ENCODE data around the gene BRICD5. TPM values are rescaled to one million over a fixed set of nuclear protein-coding genes. Genes with fewer than 3 reads are reported as not detected.

BRICD5 gene
- total and polyA plus RNA-seq, 9 donors: 3.9 to 11.0 (median 6.6) TPM

DNA sequence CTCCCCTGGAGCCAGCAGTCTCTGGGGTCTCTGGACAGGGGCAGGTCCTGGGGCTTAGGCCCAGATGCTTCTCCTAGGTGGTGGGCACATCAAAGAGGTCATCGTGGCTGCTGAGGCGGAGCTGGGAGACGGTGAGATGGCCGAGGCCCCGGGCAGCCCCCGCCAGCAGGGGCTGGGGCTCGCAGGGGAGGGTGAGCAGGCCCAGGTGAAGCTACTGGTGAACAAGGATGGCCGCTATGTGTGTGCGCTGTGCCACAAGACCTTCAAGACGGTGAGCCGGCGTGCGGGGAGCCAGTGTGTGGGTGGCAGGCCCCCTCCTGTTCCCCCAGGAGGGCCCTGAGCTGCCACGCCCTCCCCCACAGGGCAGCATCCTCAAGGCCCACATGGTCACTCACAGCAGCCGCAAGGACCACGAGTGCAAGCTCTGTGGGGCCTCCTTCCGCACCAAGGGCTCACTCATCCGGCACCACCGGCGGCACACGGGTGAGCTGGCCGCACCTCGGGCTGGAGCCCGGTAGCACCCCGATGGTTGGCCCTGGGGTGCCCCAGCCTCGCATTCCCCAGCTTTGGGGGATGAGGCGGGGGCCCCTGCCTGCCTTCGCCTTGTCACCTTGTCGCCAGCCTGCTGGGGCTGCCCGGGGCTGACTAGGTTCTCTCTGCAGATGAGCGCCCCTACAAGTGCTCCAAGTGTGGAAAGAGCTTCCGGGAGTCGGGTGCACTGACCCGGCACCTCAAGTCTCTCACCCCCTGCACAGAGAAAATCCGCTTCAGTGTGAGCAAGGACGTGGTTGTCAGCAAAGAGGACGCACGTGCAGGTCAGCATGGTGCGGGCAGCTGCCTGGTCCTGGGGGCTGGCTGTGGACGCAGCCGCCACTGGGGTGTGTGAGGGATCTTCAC lies 21.7 kb upstream of the BRICD5 start:
- H3K9me3 ChIP-seq (replicated peaks; ENCODE audit: control insufficient read depth, low read depth, low read length): no peaks in the 10 kb centered on the region
- H3K4me1 ChIP-seq (ENCODE audit: control insufficient read depth, insufficient read depth, low read length): peaks cover 15% of the 10 kb centered on the region
- H3K27me3 ChIP-seq (ENCODE audit: control insufficient read depth, insufficient read depth, low read length): peaks cover 23% of the 10 kb centered on the region
- WGBS (ENCODE audit: insufficient coverage): 89% methylated on average over 31 of the region's 41 CpGs
- no peak for DNase-seq
- peaks cover 81% of the 10 kb centered on the region for H3K36me3 ChIP-seq (ENCODE audit: control insufficient read depth, insufficient read depth, low read length)
- H3K27ac ChIP-seq (ENCODE audit: low read length): no peak overlapping the region
- H3K4me3 ChIP-seq (ENCODE audit: low read length): no peak overlapping the region

DNA sequence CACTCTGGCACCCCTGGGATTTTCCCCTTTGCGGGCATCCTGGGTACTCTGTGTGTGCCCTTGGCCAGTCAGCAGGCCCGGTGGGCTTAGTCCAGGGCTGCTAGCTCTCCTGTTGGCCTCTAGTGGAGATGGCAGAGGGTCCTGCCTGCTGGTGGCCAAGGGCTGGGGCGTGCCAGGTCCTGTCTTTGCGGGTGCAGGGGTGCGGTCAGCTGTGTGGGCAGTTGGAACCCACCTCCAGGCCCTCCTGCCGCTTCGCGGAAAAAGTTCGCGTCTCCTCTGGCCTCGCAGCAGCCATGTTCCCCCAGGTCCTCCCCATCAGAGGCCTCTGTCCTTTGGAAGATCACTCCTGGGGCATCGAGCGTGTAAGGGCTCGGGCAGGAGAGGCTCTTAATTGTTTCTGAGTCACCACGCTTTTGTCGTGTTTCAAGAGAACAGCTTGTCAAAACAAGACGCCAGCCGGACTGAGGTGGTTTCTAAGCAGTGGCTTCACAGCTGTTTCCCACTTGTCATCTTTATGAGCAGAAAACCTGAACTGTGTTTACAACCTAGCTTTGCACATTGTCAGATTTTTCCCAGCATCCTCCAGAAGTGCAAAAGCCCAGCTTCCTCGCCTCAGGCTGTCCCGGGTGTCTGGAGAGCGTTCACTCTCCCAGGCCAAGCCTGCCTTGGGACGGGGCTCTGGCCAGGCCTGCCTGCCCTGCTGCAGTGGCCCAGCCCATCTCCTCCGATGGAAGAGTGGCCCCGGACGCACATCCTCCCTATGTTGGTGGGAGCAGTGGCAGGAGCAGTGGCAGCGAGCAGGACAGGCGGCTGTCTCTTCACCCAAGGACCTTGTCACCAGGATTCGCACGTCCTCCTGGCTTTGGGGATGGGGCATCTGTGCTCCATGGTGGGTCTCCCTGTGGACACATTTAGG lies 20.6 kb upstream of the BRICD5 start:
- peaks cover 87% of the 10 kb centered on the region for H3K36me3 ChIP-seq (ENCODE audit: control insufficient read depth, insufficient read depth, low read length)
- no peak overlapping the region for H3K27ac ChIP-seq (ENCODE audit: low read length)
- no peak overlapping the region for H3K4me3 ChIP-seq (ENCODE audit: low read length)
- H3K9me3 ChIP-seq (replicated peaks; ENCODE audit: control insufficient read depth, low read depth, low read length): no peaks in the 10 kb centered on the region
- H3K27me3 ChIP-seq (ENCODE audit: control insufficient read depth, insufficient read depth, low read length): peaks cover 12% of the 10 kb centered on the region
- 79% methylated on average over 29 of the region's 29 CpGs for WGBS (ENCODE audit: insufficient coverage)
- H3K4me1 ChIP-seq (ENCODE audit: control insufficient read depth, insufficient read depth, low read length): peaks cover 5% of the 10 kb centered on the region
- no peak for DNase-seq

GRCh38 chr16:2230376-2230775 lies 19.7 kb upstream of the BRICD5 start:
- Histone ChIP-seq H3K36me3 (ENCODE audit: control insufficient read depth, insufficient read depth, low read length) (peaks cover 83% of the 10 kb centered on the region), H3K4me1 (ENCODE audit: control insufficient read depth, insufficient read depth, low read length) (no peaks in the 10 kb centered on the region), H3K4me3 (ENCODE audit: low read length) (no peak overlapping the region), H3K27ac (ENCODE audit: low read length) (no peak overlapping the region), H3K27me3 (ENCODE audit: control insufficient read depth, insufficient read depth, low read length) (peaks cover 3% of the 10 kb centered on the region), H3K9me3 (replicated peaks; ENCODE audit: control insufficient read depth, low read depth, low read length) (no peaks in the 10 kb centered on the region)
- no peak for DNase-seq
- 84% methylated on average over 10 of the region's 13 CpGs for WGBS (ENCODE audit: insufficient coverage)

DNA sequence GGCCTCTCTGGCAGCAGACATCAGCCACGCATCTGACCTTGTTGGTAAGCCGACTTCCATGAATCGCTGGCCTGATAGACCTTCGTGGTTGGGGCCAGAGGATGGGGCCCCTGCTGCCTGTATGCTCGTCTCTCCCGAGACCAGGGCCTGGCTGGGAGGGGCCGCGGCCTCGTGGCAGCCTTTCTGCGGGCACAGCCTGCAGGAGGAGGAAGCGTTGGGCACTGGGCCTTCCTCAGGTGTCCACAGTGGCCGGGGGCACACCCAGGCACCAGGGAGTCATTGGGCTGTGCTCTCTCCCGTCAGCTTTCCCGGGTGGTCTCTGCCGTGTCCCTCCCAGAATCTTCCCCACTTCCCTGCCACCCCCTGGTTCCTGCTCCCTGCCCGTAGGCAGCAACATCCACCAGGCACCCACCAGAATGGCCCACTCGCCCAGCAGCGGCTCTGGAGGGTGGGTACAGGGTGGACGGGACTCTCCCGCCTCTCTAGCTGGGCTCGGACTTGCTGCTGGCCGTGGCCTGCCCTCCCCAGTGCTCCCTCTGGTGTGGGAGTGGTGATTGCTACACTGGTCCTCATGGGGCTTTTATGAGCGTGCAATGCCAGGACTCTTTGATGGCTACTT lies 19.1 kb upstream of the BRICD5 start:
- Histone ChIP-seq H3K27me3 (ENCODE audit: control insufficient read depth, insufficient read depth, low read length) (no peaks in the 10 kb centered on the region), H3K9me3 (replicated peaks; ENCODE audit: control insufficient read depth, low read depth, low read length) (no peaks in the 10 kb centered on the region), H3K36me3 (ENCODE audit: control insufficient read depth, insufficient read depth, low read length) (peaks cover 77% of the 10 kb centered on the region), H3K4me1 (ENCODE audit: control insufficient read depth, insufficient read depth, low read length) (peaks cover 4% of the 10 kb centered on the region), H3K4me3 (ENCODE audit: low read length) (no peak overlapping the region), H3K27ac (ENCODE audit: low read length) (no peak overlapping the region)
- DNase-seq: no peak
- 82% methylated on average over 21 of the region's 23 CpGs for WGBS (ENCODE audit: insufficient coverage)

- Histone ChIP-seq H3K9me3 (replicated peaks; ENCODE audit: control insufficient read depth, low read depth, low read length) (no peaks in the 10 kb centered on the region), H3K4me3 (ENCODE audit: low read length) (no peak overlapping the region), H3K4me1 (ENCODE audit: control insufficient read depth, insufficient read depth, low read length) (peaks cover 11% of the 10 kb centered on the region), H3K27ac (ENCODE audit: low read length) (no peak overlapping the region), H3K27me3 (ENCODE audit: control insufficient read depth, insufficient read depth, low read length) (no peaks in the 10 kb centered on the region), H3K36me3 (ENCODE audit: control insufficient read depth, insufficient read depth, low read length) (peaks cover 71% of the 10 kb centered on the region)
- WGBS (ENCODE audit: insufficient coverage): 90% methylated on average over 7 of the region's 12 CpGs
- no peak for DNase-seq
Measured at GRCh38 chr16:2229091-2229490, 18.4 kb upstream of the BRICD5 start.

DNA sequence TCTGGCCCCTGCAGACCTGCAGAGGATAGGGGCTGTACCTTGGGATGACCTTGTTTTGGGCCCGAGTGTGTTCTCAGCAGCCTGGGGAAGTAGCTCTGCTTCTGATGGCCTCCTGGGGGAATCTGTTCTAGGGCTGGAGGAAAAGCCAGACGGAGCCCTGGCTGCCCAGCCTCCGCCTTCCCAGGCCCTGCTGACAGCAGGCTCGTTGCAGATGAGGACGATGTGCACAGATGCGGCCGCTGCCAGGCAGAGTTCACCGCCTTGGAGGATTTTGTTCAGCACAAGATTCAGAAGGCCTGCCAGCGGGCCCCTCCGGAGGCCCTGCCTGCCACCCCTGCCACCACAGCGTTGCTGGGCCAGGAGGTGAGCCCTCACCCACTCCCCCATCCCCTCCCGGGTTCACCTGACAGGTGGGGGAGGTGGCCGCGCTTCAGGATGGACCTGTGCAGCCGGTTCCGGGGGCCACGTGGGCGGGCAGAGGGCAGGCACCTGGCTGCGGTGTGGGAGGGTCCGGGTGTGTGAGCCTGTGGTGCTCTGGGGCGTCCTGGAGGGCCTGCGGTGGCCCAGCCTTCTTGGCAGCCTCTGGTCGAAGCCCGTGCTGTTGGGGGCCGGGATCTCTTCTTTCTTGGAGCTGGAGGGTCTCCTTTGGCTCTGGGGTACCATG lies 17.6 kb upstream of the BRICD5 start:
- H3K27ac ChIP-seq (ENCODE audit: low read length): no peak overlapping the region
- DNase-seq: no peak
- no peak overlapping the region for H3K4me3 ChIP-seq (ENCODE audit: low read length)
- H3K36me3 ChIP-seq (ENCODE audit: control insufficient read depth, insufficient read depth, low read length): peaks cover 63% of the 10 kb centered on the region
- peaks cover 12% of the 10 kb centered on the region for H3K4me1 ChIP-seq (ENCODE audit: control insufficient read depth, insufficient read depth, low read length)
- no peaks in the 10 kb centered on the region for H3K27me3 ChIP-seq (ENCODE audit: control insufficient read depth, insufficient read depth, low read length)
- no peaks in the 10 kb centered on the region for H3K9me3 ChIP-seq (replicated peaks; ENCODE audit: control insufficient read depth, low read depth, low read length)
- 87% methylated on average over 18 of the region's 25 CpGs for WGBS (ENCODE audit: insufficient coverage)

DNA sequence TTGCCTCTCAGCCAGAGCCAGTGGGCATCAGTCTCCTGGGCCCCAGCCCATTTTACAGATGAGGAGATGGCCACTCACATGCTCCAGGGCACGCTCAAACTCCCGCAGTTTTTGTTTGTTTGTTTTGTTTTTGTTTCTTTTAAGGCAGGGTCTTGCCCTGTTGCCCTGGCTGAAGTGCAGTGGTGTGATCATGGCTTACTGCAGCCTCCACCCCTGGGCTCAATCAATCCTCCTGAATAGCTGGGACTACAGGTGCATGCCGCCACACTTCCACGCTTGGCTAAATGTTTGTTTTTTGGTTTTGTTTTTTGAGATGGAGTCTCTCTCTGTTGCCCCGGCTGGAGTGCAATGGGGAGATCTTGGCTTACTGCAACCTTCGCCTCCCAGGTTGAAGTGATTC lies 16.3 kb upstream of the BRICD5 start:
- 92% methylated on average over 2 of the region's 6 CpGs for WGBS (ENCODE audit: insufficient coverage)

DNA sequence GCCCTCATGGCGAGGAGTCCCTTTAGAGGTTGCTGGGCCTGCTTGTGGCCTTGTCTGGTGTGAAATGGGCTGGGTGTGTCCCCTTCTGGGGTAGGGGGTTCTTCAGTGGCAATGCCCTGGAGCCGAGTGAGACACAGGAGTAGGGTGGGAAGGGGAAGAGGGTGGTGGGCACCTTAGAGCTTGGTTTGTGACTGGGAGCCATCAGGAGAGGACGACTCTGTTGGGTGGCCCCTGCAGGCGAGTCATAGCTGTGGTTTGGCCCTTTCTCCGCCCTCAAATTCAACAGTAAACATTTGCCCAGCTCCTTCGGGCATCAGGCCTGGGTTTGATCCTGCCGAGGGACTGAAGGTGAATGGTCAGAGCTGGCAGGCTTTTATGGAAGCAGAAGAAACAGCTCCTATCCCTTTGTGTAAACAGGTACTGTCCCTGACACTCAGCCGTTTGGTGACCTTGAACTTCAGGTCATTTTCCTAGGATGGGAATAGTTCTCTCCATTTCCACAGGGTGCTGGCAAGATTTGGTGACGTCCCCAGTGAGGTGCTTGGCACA lies 15.7 kb upstream of the BRICD5 start:
- Histone ChIP-seq H3K4me1 (ENCODE audit: control insufficient read depth, insufficient read depth, low read length) (peaks cover 15% of the 10 kb centered on the region), H3K36me3 (ENCODE audit: control insufficient read depth, insufficient read depth, low read length) (peaks cover 44% of the 10 kb centered on the region), H3K27ac (ENCODE audit: low read length) (no peak overlapping the region), H3K4me3 (ENCODE audit: low read length) (no peak overlapping the region), H3K27me3 (ENCODE audit: control insufficient read depth, insufficient read depth, low read length) (no peaks in the 10 kb centered on the region), H3K9me3 (replicated peaks; ENCODE audit: control insufficient read depth, low read depth, low read length) (no peaks in the 10 kb centered on the region)
- no peak for DNase-seq
- WGBS (ENCODE audit: insufficient coverage): 82% methylated on average over 4 of the region's 9 CpGs

More for the DNA sequence above, 16.3 kb upstream of the BRICD5 start:
- H3K4me1 ChIP-seq (ENCODE audit: control insufficient read depth, insufficient read depth, low read length): peaks cover 15% of the 10 kb centered on the region
- H3K27me3 ChIP-seq (ENCODE audit: control insufficient read depth, insufficient read depth, low read length): no peaks in the 10 kb centered on the region
- H3K9me3 ChIP-seq (replicated peaks; ENCODE audit: control insufficient read depth, low read depth, low read length): no peaks in the 10 kb centered on the region
- peaks cover 50% of the 10 kb centered on the region for H3K36me3 ChIP-seq (ENCODE audit: control insufficient read depth, insufficient read depth, low read length)
- no peak for DNase-seq
- no peak overlapping the region for H3K4me3 ChIP-seq (ENCODE audit: low read length)
- no peak overlapping the region for H3K27ac ChIP-seq (ENCODE audit: low read length)

DNA sequence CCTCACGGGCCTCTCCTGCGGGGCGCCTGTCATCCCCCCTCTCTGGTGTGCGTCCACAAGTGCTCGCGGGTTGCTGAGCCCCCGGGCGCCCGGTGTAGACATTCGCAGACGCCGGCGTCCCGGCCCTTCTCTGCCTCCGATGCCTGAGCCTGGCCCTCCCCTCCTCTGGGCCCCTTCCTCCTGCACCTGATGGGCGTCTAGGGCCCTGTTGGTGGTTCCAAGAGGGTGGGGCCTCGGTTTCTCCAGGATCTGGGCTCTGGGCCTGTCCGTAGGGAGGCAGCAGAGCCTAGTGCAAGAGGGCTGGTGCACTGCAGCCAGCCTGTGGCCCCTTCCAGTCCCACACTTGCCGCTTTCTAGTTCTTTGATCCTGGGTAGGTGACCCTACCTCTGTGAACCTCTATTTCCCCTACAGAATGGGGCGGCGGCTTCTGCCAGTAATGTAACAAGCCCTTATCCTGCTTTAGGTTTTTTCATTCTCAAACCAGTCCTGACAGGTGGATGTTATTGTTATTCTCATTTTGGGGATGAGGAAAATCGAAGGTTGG lies 13.4 kb upstream of the BRICD5 start:
- Histone ChIP-seq H3K36me3 (ENCODE audit: control insufficient read depth, insufficient read depth, low read length) (peaks cover 26% of the 10 kb centered on the region), H3K9me3 (replicated peaks; ENCODE audit: control insufficient read depth, low read depth, low read length) (no peaks in the 10 kb centered on the region), H3K4me3 (ENCODE audit: low read length) (peak overlapping the region; percentile 96), H3K27ac (ENCODE audit: low read length) (peak overlapping the region; percentile 85), H3K4me1 (ENCODE audit: control insufficient read depth, insufficient read depth, low read length) (peaks cover 15% of the 10 kb centered on the region), H3K27me3 (ENCODE audit: control insufficient read depth, insufficient read depth, low read length) (no peaks in the 10 kb centered on the region)
- DNase-seq: peak; percentile 65
- WGBS (ENCODE audit: insufficient coverage): 5% methylated on average over 20 of the region's 22 CpGs

Data from muscle of leg (tissue), 11 donors.